Left cardiac atrium (tissue), 4 donors: Measurements from ENCODE around the gene CCL4L2. TPM values are rescaled to one million over a fixed set of nuclear protein-coding genes. Genes with fewer than 3 reads are reported as not detected.
"Not testable (repeated sequence)": the region's sequence is repeated elsewhere in the genome, so short reads cannot be mapped to it uniquely, and the experiment has no call there.

Source experiments
- ATAC-seq, 2 donors: fragments of 200-7000 bp; cut with Tn5 transposase; one replicate each; pipeline ENCODE4 v1.9.1; 2020; ENCODE audit warnings: mild to moderate bottlenecking in 2 of 2, moderate library complexity in 2 of 2
- DNase-seq: peaks from one replicate; pipeline ENCODE4 v3.0.0-alpha.2; 2020
- intact Hi-C, 2 donors: fragments of 100-400 bp; cut with DNase I; formaldehyde crosslinking; loops; one replicate each; pipeline versions ENCODE4 v1.14.1 to v1.15.1; 2022 to 2023
- total RNA-seq, 2 donors: library from RNA; stranded (reverse); fragmentation: NEBNext Ultra II Directional; extraction: Animal tissue kit (Norgen Biotek cat#: 25700); gene quantifications; one replicate each; pipeline ENCODE4 v1.2.1, GENCODE V29; 2021
- donor health status: DM: no; HTN: yes; CAD: no.
- donor health status: DM: no; HTN: yes; CAD: no; lungs with severe emphysema.
- donor health status: DM: yes; HTN: yes; CAD: no.
- donor health status: Dilated cardiomyopathy.

CCL4L2 gene
- total RNA-seq, 2 donors from 2014 or later = 0.56 TPM; not detected in 1

GRCh38 chr17:36214918-36215317 lies 4.1 kb downstream of the CCL4L2 start:
- DNase-seq (no peak), ATAC-seq (no peak)
- intact Hi-C loops = no loop called here

- intact Hi-C loops, ATAC-seq, DNase-seq: not testable (repeated sequence)
Measured at GRCh38 chr17:36215406-36216308, 4.8 kb downstream of the CCL4L2 start.

- DNase-seq, ATAC-seq, intact Hi-C loops: not testable (repeated sequence)
Measured at GRCh38 chr17:36219556-36219955, 8.7 kb downstream of the CCL4L2 start.

GRCh38 chr17:36220737-36221580 lies 10.1 kb downstream of the CCL4L2 start:
- intact Hi-C loops, ATAC-seq, DNase-seq: not testable (repeated sequence)

GRCh38 chr17:36221581-36222100 lies 10.8 kb downstream of the CCL4L2 start:
- DNase-seq, ATAC-seq, intact Hi-C loops: not testable (repeated sequence)

GRCh38 chr17:36222967-36223366 lies 12.1 kb downstream of the CCL4L2 start:
- DNase-seq, intact Hi-C loops, ATAC-seq: not testable (repeated sequence)

GRCh38 chr17:36229644-36230043 lies 18.8 kb downstream of the CCL4L2 start:
- DNase-seq, intact Hi-C loops, ATAC-seq: not testable (repeated sequence)

GRCh38 chr17:36242046-36242445 lies 31.2 kb downstream of the CCL4L2 start:
- DNase-seq, ATAC-seq: not testable (repeated sequence)

More at GRCh38 chr17:36242046-36242445, 31.2 kb downstream of the CCL4L2 start:
- intact Hi-C loops = not testable (repeated sequence)

Other genes with a start within 250 kb of the CCL4L2 start
- gene CCL16, start 229.6 kb upstream of the CCL4L2 start, total RNA-seq = under 1 TPM in 1 of 2 donors, not detected in 1; 0.27 TPM
- gene CCL14, start 224.3 kb upstream of the CCL4L2 start, total RNA-seq = 10 to 100 TPM in 1 of 2 donors, 1 to 10 TPM in 1; 7.2 to 47.7 TPM
- not detected for gene CCL15, start 209.5 kb upstream of the CCL4L2 start, total RNA-seq
- 1 to 10 TPM in 1 of 2 donors, not detected in 1; 1.8 TPM for gene CCL23, start 193.1 kb upstream of the CCL4L2 start, total RNA-seq
- 10 to 100 TPM; 10.2 to 16.0 TPM for gene CCL18, start 146.8 kb upstream of the CCL4L2 start, total RNA-seq
- gene CCL3, start 120.9 kb upstream of the CCL4L2 start, total RNA-seq = 1 to 10 TPM in 1 of 2 donors, under 1 TPM in 1; 0.82 to 1.1 TPM
- gene CCL4, start 107.2 kb upstream of the CCL4L2 start, total RNA-seq = 1 to 10 TPM in 1 of 2 donors, under 1 TPM in 1; 0.86 to 2.3 TPM
- 1 to 10 TPM; 2.2 to 3.9 TPM for gene TBC1D3B, start 34.4 kb upstream of the CCL4L2 start, total RNA-seq
- not detected for gene CCL3L1, start 14.3 kb upstream of the CCL4L2 start, total RNA-seq
- gene TBC1D3I, start 53.5 kb downstream of the CCL4L2 start, total RNA-seq = under 1 TPM in 1 of 2 donors, not detected in 1; 0.18 TPM
- not detected for gene TBC1D3G, start 112.8 kb downstream of the CCL4L2 start, total RNA-seq
- under 1 TPM in 1 of 2 donors, not detected in 1; 0.32 TPM for gene TBC1D3H, start 177.4 kb downstream of the CCL4L2 start, total RNA-seq